Activated naive CD4-positive, alpha-beta T cell treated with anti-CD3 and anti-CD28 coated beads, Interleukin-2, amount 10 ng/mL, durations not matched to agents 7 days and 5 days (primary cell): ENCODE measurements around the gene NGRN.
A peak's percentile ranks its signal among the peaks of the same experiment; 100 is the strongest.
"Not testable (repeated sequence)": the region's sequence is repeated elsewhere in the genome, so short reads cannot be mapped to it uniquely, and the experiment has no call there.

ENCODE experiments used
- CTCF ChIA-PET: fragments of 350-600 bp; sonication (Branson Sonifier 250); formaldehyde crosslinking; loops from one replicate; lab custom pipeline; 2021; ENCODE audit warnings: antibody characterized with exemption; lab: Charles Lee
- DNase-seq: peaks from one replicate; pipeline ENCODE4 v3.0.0-alpha.2; 2020
- H3K27ac Mint-ChIP-seq: one replicate; pipeline ENCODE4 v1.8.0; 2021; ENCODE audit warnings: mild to moderate bottlenecking, moderate library complexity, mixed read lengths
- H3K27me3 Mint-ChIP-seq: one replicate; pipeline ENCODE4 v1.8.0; 2021; ENCODE audit warnings: mild to moderate bottlenecking, mixed read lengths
- H3K36me3 Mint-ChIP-seq: one replicate; pipeline ENCODE4 v1.8.0; 2021; ENCODE audit warnings: mixed read lengths
- H3K4me1 Mint-ChIP-seq: one replicate; pipeline ENCODE4 v1.8.0; 2021; ENCODE audit warnings: mixed read lengths
- H3K4me3 Mint-ChIP-seq: one replicate; pipeline ENCODE4 v1.8.0; 2021; ENCODE audit warnings: mild to moderate bottlenecking, moderate library complexity, mixed read lengths
- H3K9me3 Mint-ChIP-seq: one replicate; pipeline ENCODE4 v1.8.0; 2021; ENCODE audit warnings: mixed read lengths

Gene NGRN

GRCh38 chr15:90248789-90249202 is 16.7 kb upstream of the NGRN start:
- H3K4me1 Mint-ChIP-seq: peaks cover 17% of the 10 kb centered on the region
- no peaks in the 10 kb centered on the region for H3K36me3 Mint-ChIP-seq
- no peaks in the 10 kb centered on the region for H3K9me3 Mint-ChIP-seq
- peaks cover 33% of the 10 kb centered on the region for H3K27me3 Mint-ChIP-seq
- CTCF ChIA-PET: interaction anchor here (0.6 to 2.4 kb wide), 5 partner anchors 11 to 106 kb away, joined by 3 to 5 read pairs (median 4); no protein-coding TSS in a partner anchor
- DNase-seq: no peak
- no peak overlapping the region for H3K27ac Mint-ChIP-seq
- peak overlapping the region; percentile 54 for H3K4me3 Mint-ChIP-seq

- peaks cover 17% of the 10 kb centered on the region for H3K4me1 Mint-ChIP-seq
- no peaks in the 10 kb centered on the region for H3K9me3 Mint-ChIP-seq
- CTCF ChIA-PET: interaction anchor here (0.6 to 2.4 kb wide), 6 partner anchors 10 to 107 kb away, joined by 3 to 5 read pairs (median 4); partner anchors contain the start of genes CIB1 and GDPGP1
- DNase-seq: peak; percentile 89
- H3K36me3 Mint-ChIP-seq: no peaks in the 10 kb centered on the region
- peaks cover 36% of the 10 kb centered on the region for H3K27me3 Mint-ChIP-seq
- no peak within 1 kb of the TSS for H3K27ac Mint-ChIP-seq
- peak within 1 kb of the TSS; percentile 58 for H3K4me3 Mint-ChIP-seq
Observed at GRCh38 chr15:90249203-90249863, 16.1 kb upstream of the NGRN start, which contains the start of gene TTLL13. TTLL13 (plus strand) TSS chr15:90249556; CDS start chr15:90250631, 1,075 bp downstream.

- Mint-ChIP-seq H3K9me3 (no peaks in the 10 kb centered on the region), H3K36me3 (no peaks in the 10 kb centered on the region), H3K4me3 (no peak overlapping the region), H3K4me1 (peaks cover 5% of the 10 kb centered on the region), H3K27me3 (peaks cover 30% of the 10 kb centered on the region), H3K27ac (no peak overlapping the region)
- CTCF ChIA-PET: interaction anchor here (1.6 kb wide), 1 partner anchor 24 kb away, joined by 3 read pairs; the partner anchor contains the start of genes CIB1 and GDPGP1
- no peak for DNase-seq
Observed at GRCh38 chr15:90257776-90258175, 7.7 kb upstream of the NGRN start.

GRCh38 chr15:90259524-90259923 is 5.9 kb upstream of the NGRN start:
- no peak overlapping the region for H3K27ac Mint-ChIP-seq
- H3K4me1 Mint-ChIP-seq: peaks cover 14% of the 10 kb centered on the region
- no peak overlapping the region for H3K4me3 Mint-ChIP-seq
- H3K9me3 Mint-ChIP-seq: no peaks in the 10 kb centered on the region
- CTCF ChIA-PET: interaction anchor here (0.5 kb wide), 1 partner anchor 10 kb away, joined by 3 read pairs; the partner anchor contains the start of gene TTLL13
- H3K36me3 Mint-ChIP-seq: no peaks in the 10 kb centered on the region
- DNase-seq: no peak
- H3K27me3 Mint-ChIP-seq: peaks cover 16% of the 10 kb centered on the region

- H3K27me3 Mint-ChIP-seq, DNase-seq, H3K36me3 Mint-ChIP-seq, H3K4me3 Mint-ChIP-seq, CTCF ChIA-PET, H3K9me3 Mint-ChIP-seq, H3K27ac Mint-ChIP-seq: not testable (repeated sequence)
- peaks cover 20% of the 10 kb centered on the region for H3K4me1 Mint-ChIP-seq
Observed at GRCh38 chr15:90260731-90261130, 4.7 kb upstream of the NGRN start.

- CTCF ChIA-PET: interaction anchor here (0.6 kb wide), 1 partner anchor 289 kb away, joined by 3 read pairs; no protein-coding TSS in a partner anchor
- no peaks in the 10 kb centered on the region for H3K27me3 Mint-ChIP-seq
- no peak overlapping the region for H3K4me3 Mint-ChIP-seq
- peaks cover 24% of the 10 kb centered on the region for H3K4me1 Mint-ChIP-seq
- no peaks in the 10 kb centered on the region for H3K9me3 Mint-ChIP-seq
- H3K27ac Mint-ChIP-seq: no peak overlapping the region
- H3K36me3 Mint-ChIP-seq: peaks cover 2% of the 10 kb centered on the region
- no peak for DNase-seq
Observed at GRCh38 chr15:90261811-90262210, 3.7 kb upstream of the NGRN start.

- no peaks in the 10 kb centered on the region for H3K27me3 Mint-ChIP-seq
Observed at GRCh38 chr15:90262426-90262825, 3.0 kb upstream of the NGRN start.

GRCh38 chr15:90264671-90265070 is 801 bp upstream of the NGRN start:
- H3K4me1 Mint-ChIP-seq: peaks cover 44% of the 10 kb centered on the region
- CTCF ChIA-PET: no interaction called here

More at GRCh38 chr15:90262426-90262825, 3.0 kb upstream of the NGRN start:
- CTCF ChIA-PET: interaction anchor here (1.2 to 1.3 kb wide), 2 partner anchors 31 to 119 kb away, joined by 3 to 4 read pairs; no protein-coding TSS in a partner anchor
- no peak for DNase-seq
- Mint-ChIP-seq H3K4me3 (no peak overlapping the region), H3K9me3 (no peaks in the 10 kb centered on the region), H3K36me3 (peaks cover 7% of the 10 kb centered on the region), H3K27ac (peak overlapping the region; percentile 30), H3K4me1 (peaks cover 30% of the 10 kb centered on the region)

GRCh38 chr15:90266061-90266431 is 574 bp downstream of the NGRN start:
- peak; percentile 66 for DNase-seq
- Mint-ChIP-seq H3K27me3 (no peaks in the 10 kb centered on the region), H3K9me3 (no peaks in the 10 kb centered on the region), H3K27ac (peak overlapping the region; percentile 98), H3K36me3 (peaks cover 28% of the 10 kb centered on the region), H3K4me1 (peaks cover 52% of the 10 kb centered on the region), H3K4me3 (peak overlapping the region; percentile 95)
- CTCF ChIA-PET: interaction anchor here (0.9 to 1.1 kb wide), 2 partner anchors 20 to 32 kb away, joined by 3 read pairs; partner anchors contain the start of genes CIB1 and GDPGP1

More at GRCh38 chr15:90264671-90265070, 801 bp upstream of the NGRN start:
- Mint-ChIP-seq H3K27me3 (no peaks in the 10 kb centered on the region), H3K9me3 (no peaks in the 10 kb centered on the region), H3K27ac (peak overlapping the region; percentile 98), H3K36me3 (peaks cover 17% of the 10 kb centered on the region), H3K4me3 (peak overlapping the region; percentile 95)
- DNase-seq: peak; percentile 33

GRCh38 chr15:90266485-90266884 is 1.0 kb downstream of the NGRN start:
- peak; percentile 36 for DNase-seq
- H3K9me3 Mint-ChIP-seq: no peaks in the 10 kb centered on the region
- no peaks in the 10 kb centered on the region for H3K27me3 Mint-ChIP-seq
- H3K36me3 Mint-ChIP-seq: peaks cover 31% of the 10 kb centered on the region
- H3K4me1 Mint-ChIP-seq: peaks cover 56% of the 10 kb centered on the region
- H3K4me3 Mint-ChIP-seq: peak overlapping the region; percentile 95
- CTCF ChIA-PET: interaction anchor here (0.9 to 1.3 kb wide), 3 partner anchors 20 to 43 kb away, joined by 3 read pairs; partner anchors contain the start of genes CIB1 and GDPGP1
- peak overlapping the region; percentile 98 for H3K27ac Mint-ChIP-seq

GRCh38 chr15:90268415-90268814 is 2.9 kb downstream of the NGRN start:
- CTCF ChIA-PET: interaction anchor here (1.1 to 1.9 kb wide), 2 partner anchors 25 to 126 kb away, joined by 4 to 6 read pairs; no protein-coding TSS in a partner anchor
- Mint-ChIP-seq H3K4me1 (peaks cover 64% of the 10 kb centered on the region), H3K4me3 (peak overlapping the region; percentile 34), H3K27ac (no peak overlapping the region), H3K27me3 (no peaks in the 10 kb centered on the region), H3K36me3 (peaks cover 43% of the 10 kb centered on the region), H3K9me3 (no peaks in the 10 kb centered on the region)
- DNase-seq: no peak

- no peak for DNase-seq
- Mint-ChIP-seq H3K27ac (no peak overlapping the region), H3K27me3 (no peaks in the 10 kb centered on the region), H3K9me3 (no peaks in the 10 kb centered on the region), H3K36me3 (peaks cover 53% of the 10 kb centered on the region), H3K4me1 (peaks cover 49% of the 10 kb centered on the region), H3K4me3 (no peak overlapping the region)
- CTCF ChIA-PET: interaction anchor here (1.0 to 1.6 kb wide), 5 partner anchors 10 to 30 kb away, joined by 3 to 6 read pairs (median 4); no protein-coding TSS in a partner anchor
Observed at GRCh38 chr15:90270502-90271150, 5.2 kb downstream of the NGRN start.

- no peaks in the 10 kb centered on the region for H3K27me3 Mint-ChIP-seq
- no peak overlapping the region for H3K27ac Mint-ChIP-seq
- DNase-seq: no peak
- CTCF ChIA-PET: interaction anchor here (1.0 to 1.7 kb wide), 6 partner anchors 9 to 48 kb away, joined by 3 to 6 read pairs (median 4); no protein-coding TSS in a partner anchor
- peaks cover 47% of the 10 kb centered on the region for H3K4me1 Mint-ChIP-seq
- H3K4me3 Mint-ChIP-seq: no peak overlapping the region
- H3K36me3 Mint-ChIP-seq: peaks cover 57% of the 10 kb centered on the region
- H3K9me3 Mint-ChIP-seq: no peaks in the 10 kb centered on the region
Observed at GRCh38 chr15:90271459-90272166, 6.1 kb downstream of the NGRN start.
